PC-3 (cell line): ENCODE results near the gene DIP2B.

ENCODE experiments used
- EZH2 ChIP-seq: fragments of 300-600 bp; sonication (generic); IDR thresholded peaks from one replicate; pipeline ENCODE4 v1.6.1; 2017; ENCODE audit warnings: antibody characterized with exemption, mild to moderate bottlenecking, low read length; ENCODE audit not compliant: unreplicated experiment
- EZH2phosphoT487 ChIP-seq: fragments of 300-600 bp; sonication (generic); IDR thresholded peaks from 2 replicates; pipeline ENCODE4 v1.6.1; 2018; ENCODE audit warnings: mild to moderate bottlenecking, antibody characterized with exemption, low read length, borderline replicate concordance
- TF ChIP-seq, protein P1 (sequence below): fragments of 300-600 bp; sonication (generic); conservative IDR thresholded peaks from 2 replicates; pipeline ENCODE4 v1.5.1; 2017; ENCODE audit warnings: antibody characterized with exemption, low read depth, mild to moderate bottlenecking, low read length

DNA sequence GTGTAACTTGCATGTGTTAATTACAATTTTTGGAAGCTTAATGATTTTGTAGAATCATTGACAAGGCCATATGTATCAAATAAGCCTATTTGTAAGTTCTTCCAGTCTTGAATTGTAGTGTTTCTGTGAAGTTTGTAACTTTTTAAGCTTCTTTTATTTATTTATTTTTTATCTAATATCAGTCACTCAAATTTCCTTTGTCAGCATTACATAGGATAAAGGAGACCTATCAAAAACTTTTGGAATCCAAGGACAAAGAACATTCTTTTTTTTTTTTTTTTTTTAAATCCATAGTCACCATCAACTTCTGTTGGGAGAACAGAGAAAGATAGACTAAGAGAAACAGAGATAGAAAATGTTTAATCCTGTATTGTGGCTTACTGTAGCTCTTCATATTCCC, 36.4 kb downstream of the DIP2B start:
- TF ChIP-seq, protein P1, sequence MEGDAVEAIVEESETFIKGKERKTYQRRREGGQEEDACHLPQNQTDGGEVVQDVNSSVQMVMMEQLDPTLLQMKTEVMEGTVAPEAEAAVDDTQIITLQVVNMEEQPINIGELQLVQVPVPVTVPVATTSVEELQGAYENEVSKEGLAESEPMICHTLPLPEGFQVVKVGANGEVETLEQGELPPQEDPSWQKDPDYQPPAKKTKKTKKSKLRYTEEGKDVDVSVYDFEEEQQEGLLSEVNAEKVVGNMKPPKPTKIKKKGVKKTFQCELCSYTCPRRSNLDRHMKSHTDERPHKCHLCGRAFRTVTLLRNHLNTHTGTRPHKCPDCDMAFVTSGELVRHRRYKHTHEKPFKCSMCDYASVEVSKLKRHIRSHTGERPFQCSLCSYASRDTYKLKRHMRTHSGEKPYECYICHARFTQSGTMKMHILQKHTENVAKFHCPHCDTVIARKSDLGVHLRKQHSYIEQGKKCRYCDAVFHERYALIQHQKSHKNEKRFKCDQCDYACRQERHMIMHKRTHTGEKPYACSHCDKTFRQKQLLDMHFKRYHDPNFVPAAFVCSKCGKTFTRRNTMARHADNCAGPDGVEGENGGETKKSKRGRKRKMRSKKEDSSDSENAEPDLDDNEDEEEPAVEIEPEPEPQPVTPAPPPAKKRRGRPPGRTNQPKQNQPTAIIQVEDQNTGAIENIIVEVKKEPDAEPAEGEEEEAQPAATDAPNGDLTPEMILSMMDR = no peak
- TF ChIP-seq EZH2 (no peak), EZH2phosphoT487 (no peak)
